ENCODE results near the gene CCDC107.
A peak's percentile ranks its signal among the peaks of the same experiment; 100 is the strongest.

CCDC107 gene

DNA sequence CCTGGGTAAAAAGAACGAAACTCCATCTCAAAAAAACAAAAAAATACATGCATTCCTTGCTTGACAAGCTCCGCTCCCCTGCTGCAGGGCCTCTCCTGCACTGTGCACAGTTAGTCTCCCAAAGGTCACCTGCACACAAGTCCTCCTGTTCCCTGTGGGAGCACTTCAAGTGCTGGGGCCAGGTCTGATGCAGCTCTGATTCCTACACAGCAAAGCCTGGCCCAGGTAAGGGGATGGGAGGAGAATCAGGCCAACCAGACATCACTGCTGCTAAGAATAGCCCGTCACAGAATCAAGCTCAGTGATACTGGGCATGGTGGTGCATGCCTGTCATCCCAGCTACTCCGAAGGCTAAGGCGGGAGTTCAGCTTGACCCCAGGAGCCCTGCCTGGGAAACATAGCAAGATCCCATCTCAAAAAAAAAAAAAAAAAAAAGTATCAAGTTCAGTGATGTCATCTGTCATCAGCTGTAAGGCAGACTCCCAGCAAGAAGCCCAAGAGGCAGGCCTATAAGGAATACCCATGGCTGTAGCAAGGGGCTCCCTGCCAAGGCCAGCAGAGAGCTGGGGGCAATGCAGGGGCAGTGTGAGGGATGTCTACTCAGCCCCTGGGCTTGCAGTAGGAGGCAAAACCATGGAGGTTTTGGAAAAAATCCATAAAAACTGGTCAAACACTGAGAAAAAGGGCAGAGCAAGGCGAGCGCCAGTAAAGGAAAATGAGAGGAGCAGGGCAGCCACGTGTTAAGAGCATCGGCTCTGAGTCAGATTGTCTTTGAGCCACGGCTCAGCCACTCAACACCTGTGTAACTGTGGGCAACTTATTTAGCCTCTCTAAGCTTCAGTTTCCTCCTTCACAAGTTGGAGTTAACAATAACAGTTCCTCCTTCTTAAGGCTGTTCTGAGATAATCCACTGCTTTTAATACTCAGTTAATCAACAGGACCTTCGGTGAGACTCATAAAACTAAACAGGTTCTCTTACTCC is 28.4 kb downstream of the CCDC107 start:
- no peak for DNase-seq

DNA sequence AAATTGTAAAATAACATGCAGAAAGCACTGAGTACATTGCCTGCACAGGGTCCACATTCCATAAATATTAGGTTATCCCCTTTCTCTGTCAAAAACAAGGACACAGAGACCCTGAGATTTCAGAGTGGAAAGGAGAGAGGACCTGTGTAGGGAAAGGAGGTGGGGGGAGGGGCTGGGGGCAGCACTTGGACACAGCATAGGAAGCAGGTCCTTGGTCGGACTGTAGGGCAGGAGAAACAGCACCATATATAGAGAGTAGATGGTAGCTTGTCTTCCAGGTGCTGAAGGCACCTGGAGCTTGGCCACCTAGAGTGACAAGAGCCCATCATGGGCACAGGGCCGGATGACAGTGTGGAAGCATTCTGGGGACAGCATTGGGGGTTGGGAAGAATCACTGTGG is 29.2 kb downstream of the CCDC107 start:
- DNase-seq, result no peak

DNA sequence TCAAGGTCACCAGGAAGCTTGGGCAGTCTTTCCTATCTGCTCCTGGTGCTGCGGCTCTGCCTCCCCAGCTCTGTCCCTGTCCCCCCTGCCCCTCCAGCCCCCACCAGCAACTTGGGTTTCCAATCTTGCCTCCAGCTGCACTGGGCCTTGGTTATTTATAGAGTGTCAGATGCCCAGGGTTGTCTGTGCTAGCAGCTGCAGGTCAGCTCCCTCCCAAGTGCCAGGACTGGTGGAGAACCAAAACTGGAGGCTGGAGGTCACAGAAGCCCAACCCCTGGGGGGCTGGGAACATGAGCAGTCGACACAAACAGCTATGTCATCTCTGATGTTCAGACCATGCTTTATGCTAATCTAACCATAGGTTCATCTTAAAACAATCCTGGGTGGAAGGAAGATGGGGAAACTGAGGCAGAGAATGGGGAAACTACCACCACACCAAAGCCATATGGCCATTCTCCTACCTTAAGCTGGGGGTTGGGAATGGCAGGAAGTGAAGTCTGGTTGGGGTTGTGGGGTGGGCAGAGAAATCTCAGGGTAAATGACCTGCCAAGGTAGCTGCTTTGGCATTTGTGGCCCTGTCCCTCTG is 30.0 kb downstream of the CCDC107 start:
- no peak for DNase-seq

DNA sequence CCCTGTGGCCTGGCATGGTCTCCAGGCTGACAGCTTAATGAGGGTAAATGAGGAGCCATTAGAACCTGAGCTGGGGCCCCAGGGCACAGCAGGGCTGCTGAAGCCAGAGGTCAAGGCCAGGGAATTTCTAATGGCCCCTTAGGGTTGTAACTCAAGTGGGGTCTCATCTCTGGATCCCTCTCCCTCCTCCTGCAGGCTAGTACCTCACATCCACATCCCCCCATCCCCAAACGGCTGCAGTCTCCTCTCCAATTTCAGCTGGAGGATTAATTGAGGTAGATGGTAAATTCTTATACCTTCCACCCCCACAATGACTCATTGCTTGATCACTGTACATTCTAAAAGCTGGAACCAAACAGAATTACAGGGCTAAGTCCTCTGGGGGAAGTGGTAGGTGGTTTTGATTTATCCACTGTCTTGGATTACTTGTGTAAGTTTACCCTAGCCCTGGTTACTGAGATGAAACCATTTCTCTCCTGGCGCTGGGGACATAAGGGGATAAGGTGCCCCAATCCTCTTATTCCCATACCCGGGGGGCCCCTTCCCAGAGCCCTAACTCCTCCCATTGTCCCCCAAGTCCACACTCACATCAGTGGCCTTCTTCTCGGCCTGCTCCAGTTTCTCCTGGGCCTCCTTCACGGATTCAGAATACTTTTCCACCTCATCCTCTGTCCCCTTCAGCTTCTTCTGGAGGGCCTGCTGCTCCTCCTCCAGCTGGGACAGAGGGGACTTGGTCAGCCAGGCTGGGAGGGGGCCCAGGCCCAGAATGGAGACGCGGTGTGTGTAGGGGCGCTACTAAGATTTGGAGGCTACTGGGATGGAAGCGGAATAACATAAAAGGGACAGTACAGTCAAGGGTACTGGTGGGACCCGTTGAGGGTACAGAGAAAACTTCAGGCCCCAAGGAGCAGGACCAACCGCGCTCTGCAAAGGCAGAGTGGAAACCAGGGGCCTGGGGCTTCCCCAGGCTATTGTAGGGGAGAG is 30.8 kb downstream of the CCDC107 start:
- DNase-seq, result no peak

GRCh38 chr9:35689542-35690293 is 31.6 kb downstream of the CCDC107 start, which contains the start of gene TPM2:
TPM2 (minus strand) TSS chr9:35689925; CDS start chr9:35689817, 108 bp downstream.
- no peak for DNase-seq

GRCh38 chr9:35690294-35690613 is 32.2 kb downstream of the CCDC107 start:
- DNase-seq, result no peak

GRCh38 chr9:35690614-35691333 is 32.7 kb downstream of the CCDC107 start:
- DNase-seq, result no peak

DNA sequence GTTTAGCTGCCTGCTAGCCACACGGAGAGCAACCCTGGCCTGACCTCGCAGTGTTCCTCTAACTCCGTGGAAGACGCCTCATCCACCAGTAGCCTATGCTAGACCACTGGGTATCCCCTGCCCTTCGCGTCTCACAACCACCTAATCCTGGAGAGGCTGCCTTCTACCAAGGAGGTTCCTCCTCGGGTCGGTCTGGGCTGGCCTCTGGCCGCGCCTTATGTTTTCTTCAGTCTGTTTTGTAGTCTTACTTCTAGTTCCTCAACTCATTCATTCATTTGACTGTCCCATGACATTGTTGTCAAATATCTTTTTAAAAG is 33.2 kb downstream of the CCDC107 start:
- no peak for DNase-seq

DNA sequence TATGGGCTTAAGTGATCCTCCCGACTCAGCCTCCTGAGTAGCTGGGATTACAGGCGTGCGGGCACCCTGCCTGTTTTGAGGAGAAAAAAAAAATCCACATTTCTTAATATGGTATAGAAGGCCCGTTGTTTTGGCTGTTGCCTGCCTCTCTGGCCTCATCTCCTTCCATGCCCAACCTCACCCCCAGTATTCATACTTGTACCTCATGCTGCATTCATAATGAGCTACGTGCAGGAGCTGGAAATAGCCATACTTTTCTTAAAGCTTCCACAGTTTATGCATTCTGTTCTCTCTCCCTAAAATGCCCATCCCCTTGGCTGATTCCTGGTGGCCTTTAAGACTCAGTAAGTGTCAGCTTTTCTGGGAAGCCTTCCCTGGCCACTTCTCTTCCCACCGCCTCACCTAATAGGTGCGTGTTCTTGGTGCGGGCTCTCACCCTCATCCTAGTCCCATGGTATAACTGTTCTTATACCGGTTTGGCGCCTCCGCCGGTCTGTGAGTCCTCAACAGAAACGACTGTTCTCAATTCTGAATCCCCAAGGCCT is 33.7 kb downstream of the CCDC107 start:
- no peak for DNase-seq

- DNase-seq, result no peak
Observed at GRCh38 chr9:35695943-35696401, 37.9 kb downstream of the CCDC107 start.

GRCh38 chr9:35696520-35697215 is 38.6 kb downstream of the CCDC107 start:
- DNase-seq, result peak; percentile 21

GRCh38 chr9:35697486-35697885 is 39.4 kb downstream of the CCDC107 start:
- DNase-seq, result no peak

- DNase-seq, result no peak
Observed at GRCh38 chr9:35698231-35698630, 40.1 kb downstream of the CCDC107 start.

- no peak for DNase-seq
Observed at GRCh38 chr9:35700031-35700430, 41.9 kb downstream of the CCDC107 start.

DNA sequence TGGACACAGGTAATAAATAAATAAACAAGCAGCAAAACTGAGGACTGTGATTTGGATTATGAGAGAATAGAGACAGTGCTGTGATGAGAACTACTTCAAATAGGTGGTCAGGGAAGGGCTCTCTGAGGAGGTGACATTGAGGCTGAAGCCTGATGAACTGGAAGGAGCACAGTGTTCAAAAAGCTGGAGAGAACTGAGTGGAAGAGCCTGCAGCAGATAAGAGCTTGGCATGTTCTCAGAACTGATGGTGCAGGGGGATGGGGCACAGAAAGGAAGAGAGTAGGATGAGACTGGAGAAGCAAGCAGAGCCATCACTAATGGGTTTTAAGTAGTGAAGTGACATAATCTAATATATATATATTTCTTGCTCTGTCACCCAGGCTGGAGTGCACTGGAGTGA is 42.9 kb downstream of the CCDC107 start:
- DNase-seq, result no peak

- DNase-seq, result no peak
Observed at GRCh38 chr9:35702696-35703095, 44.6 kb downstream of the CCDC107 start.

DNA sequence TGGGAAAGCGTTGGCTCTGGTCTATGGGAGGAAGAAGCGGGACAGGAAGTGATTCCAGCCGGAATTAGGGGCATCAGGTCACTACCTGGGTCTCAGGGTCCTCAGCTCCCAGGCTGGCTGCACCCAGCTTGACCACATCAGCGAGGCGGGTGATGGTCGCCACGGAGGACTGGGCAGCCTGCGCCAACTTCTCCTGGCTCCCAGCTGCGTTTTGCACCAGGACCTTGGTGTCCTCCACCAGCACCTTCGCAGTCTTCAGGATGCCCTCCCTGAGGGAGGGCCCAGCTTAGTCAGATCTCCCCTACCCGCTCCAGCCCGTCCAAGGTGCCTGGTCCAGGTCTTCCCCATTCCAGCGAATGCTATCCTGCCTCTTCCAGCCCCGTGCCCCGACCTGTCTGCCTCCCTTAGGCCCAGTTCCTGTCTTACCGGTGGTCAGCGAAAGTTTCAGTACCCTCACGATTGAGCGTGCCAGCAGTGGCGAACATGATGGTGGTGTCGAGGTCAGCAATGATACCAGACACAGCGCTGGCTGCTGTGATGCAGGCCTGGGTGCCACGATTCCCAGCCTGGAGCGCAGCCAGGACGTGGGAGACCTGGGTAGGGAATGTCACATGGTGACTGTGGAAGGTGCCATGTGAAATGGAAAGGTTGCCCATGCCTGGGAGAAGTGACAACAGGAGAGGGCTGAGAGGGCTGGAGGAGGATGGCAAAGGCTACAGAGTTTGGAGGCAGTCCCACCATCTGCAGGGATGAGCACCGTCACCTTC is 46.0 kb downstream of the CCDC107 start:
- no peak for DNase-seq

DNA sequence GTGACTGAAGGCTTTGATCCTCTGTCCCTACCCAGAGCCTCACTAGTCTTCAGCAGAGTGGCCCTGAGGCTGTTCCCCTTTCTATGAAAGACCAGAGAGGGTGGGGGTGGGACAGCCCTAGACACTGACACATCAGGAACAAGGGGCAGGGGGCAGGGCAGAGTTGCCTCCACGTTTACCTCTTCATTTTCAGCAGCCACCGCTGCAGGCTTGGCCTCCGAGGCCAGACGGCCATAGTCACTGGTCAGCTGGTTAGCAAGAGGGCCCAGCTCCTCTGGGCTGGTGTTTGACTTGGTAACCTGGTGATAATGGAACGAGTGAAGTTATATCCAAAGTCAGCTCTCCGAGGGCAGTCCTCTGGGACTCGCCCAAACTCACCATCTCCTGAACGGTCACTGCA is 47.3 kb downstream of the CCDC107 start:
- DNase-seq, result no peak

DNA sequence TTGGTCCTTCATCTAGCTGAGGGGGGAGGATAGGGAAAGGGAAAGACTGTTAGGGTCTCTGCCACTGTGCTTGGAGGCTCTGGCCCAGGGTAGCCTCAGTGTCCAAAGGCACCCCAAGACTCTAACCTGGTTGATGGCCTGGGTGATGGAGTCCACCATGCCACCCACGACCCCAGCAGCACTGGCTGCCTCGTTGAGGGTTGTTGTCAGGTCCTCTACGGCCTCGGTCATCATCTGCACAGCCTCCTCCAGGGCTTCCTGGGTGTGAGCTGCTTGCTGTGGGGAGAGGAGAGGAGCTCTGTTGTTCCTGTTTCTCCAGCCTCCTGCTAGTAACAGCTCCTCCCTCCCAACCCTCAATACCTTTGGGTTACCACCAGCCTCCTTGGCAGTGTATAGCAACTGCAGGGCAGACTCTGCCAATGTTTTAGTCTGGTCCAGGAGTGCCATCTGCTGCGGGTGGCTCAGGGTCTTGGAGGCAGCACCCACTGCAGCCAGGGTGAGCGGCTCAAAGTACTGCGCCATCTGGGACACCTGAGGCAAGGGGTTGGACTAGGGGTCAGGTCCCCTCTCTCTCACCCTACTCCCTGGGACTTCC is 47.8 kb downstream of the CCDC107 start:
- no peak for DNase-seq

GRCh38 chr9:35706951-35707350 is 48.9 kb downstream of the CCDC107 start:
- no peak for DNase-seq
